ENCODE data around the gene CYBC1.
"Not testable (repeated sequence)": the region's sequence is repeated elsewhere in the genome, so short reads cannot be mapped to it uniquely, and the experiment has no call there.

GRCh38 chr17:82453151-82453550, 2.6 kb upstream of the CYBC1 start:
- TF ChIP-seq CTCF (IDR thresholded peaks at IDR 0.05; ENCODE audit: borderline replicate concordance, extremely low read depth, low read length, poor library complexity, severe bottlenecking); EZH2 (IDR thresholded peaks at IDR 0.05; ENCODE audit: borderline replicate concordance, low read depth, low read length, severe bottlenecking): not testable (repeated sequence)
